Spinal cord (tissue), 10 donors: ENCODE data around the gene WDR4. TPM values are rescaled to one million over a fixed set of nuclear protein-coding genes. Genes with fewer than 3 reads are reported as not detected.
"Not testable (repeated sequence)": the region's sequence is repeated elsewhere in the genome, so short reads cannot be mapped to it uniquely, and the experiment has no call there.

Experiments used
- DNase-seq, 6 donors: peaks; one replicate each; pipeline versions ENCODE4 v3.0.0 to v3.0.0-alpha.2; 2013 to 2015; ENCODE audit warnings: low spot score in 6 of 6, low read depth in 4 of 6
- H3K27ac ChIP-seq: one replicate; pipeline ENCODE4 v1.5.1; 2013; ENCODE audit warnings: low read depth, low read length, control low read depth
- H3K27me3 ChIP-seq: one replicate; pipeline ENCODE4 v1.6.1; 2013; ENCODE audit warnings: low read length; ENCODE audit not compliant: control insufficient read depth, insufficient read depth
- H3K36me3 ChIP-seq: one replicate; pipeline ENCODE4 v1.6.1; 2013; ENCODE audit warnings: low read length; ENCODE audit not compliant: control insufficient read depth, insufficient read depth
- H3K4me1 ChIP-seq: one replicate; pipeline ENCODE4 v1.6.1; 2013; ENCODE audit warnings: low read length; ENCODE audit not compliant: control insufficient read depth, insufficient read depth
- H3K4me3 ChIP-seq: one replicate; pipeline ENCODE4 v1.5.1; 2013; ENCODE audit warnings: low read depth, low read length, control low read depth
- H3K9me3 ChIP-seq: one replicate; pipeline ENCODE4 v1.6.1; 2013; ENCODE audit warnings: low read length; ENCODE audit not compliant: control insufficient read depth, insufficient read depth
- WGBS: methylation state at CpG from one replicate; pipeline ENCODE4 v1.1.5; 2013; ENCODE audit warnings: missing lambda C conversion rate; ENCODE audit not compliant: insufficient coverage; 5-methylcytosine and 5-hydroxymethylcytosine counted together
- polyA plus RNA-seq, 2 donors: library from polyadenylated mRNA; unstranded; fragments of 120-200 nt; gene quantifications; one replicate each; pipeline ENCODE4 v1.2.1, GENCODE V29; 2013; ENCODE audit not compliant: insufficient read length in 2 of 2
- total RNA-seq, 2 donors: library from RNA; depleted of rRNA in 1 of 2; stranded (reverse); fragments of 120-200 nt in 1 of 2; fragments of >200 nt in 1 of 2; gene quantifications; one replicate each; pipeline versions ENCODE4 v1.2.3 to v1.2.4, GENCODE V29; 2013 to 2014
- donor health status: healthy.

Gene WDR4
- total and polyA plus RNA-seq, 4 donors: 7.7 to 16.3 (median 10.0) TPM

DNA sequence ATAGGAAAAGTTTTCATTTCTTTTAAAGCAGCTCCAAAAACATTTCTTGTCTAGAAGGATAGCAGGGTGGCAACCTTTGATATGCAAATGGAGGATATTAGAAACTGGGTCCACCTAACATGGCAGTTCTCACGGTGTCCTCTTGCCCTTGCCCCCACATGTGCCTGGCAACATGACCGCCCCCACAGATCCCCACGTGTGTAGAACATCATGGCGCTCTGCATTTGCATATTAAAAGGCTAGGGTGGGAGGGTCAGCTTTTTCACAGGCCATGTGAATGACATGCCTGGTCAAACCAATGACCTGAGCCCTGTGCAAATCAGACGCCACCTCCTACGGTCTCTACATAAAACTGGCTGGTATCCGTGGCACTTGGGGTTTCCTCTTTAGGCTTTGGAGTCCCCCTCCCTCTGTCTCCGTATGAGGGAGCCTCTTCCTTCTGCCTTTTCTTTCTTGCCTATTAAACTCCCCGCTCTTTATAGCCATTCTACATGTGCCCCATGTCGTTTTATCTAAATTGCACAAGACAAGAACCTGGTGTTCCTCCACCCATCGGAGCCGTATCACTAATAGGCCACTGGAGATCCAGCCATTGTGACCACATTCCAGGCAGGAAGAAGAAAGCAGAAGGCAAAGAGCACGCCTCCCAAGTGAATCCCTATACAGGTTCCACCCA is 71.3 kb downstream of the WDR4 start:
- no peak overlapping the region for H3K4me3 ChIP-seq
- no peaks in the 10 kb centered on the region for H3K9me3 ChIP-seq
- WGBS: 80% methylated on average over 8 of the region's 13 CpGs
- no peaks in the 10 kb centered on the region for H3K36me3 ChIP-seq
- no peak overlapping the region for H3K27ac ChIP-seq
- no peak for DNase-seq
- peaks cover 13% of the 10 kb centered on the region for H3K4me1 ChIP-seq
- no peaks in the 10 kb centered on the region for H3K27me3 ChIP-seq

DNA sequence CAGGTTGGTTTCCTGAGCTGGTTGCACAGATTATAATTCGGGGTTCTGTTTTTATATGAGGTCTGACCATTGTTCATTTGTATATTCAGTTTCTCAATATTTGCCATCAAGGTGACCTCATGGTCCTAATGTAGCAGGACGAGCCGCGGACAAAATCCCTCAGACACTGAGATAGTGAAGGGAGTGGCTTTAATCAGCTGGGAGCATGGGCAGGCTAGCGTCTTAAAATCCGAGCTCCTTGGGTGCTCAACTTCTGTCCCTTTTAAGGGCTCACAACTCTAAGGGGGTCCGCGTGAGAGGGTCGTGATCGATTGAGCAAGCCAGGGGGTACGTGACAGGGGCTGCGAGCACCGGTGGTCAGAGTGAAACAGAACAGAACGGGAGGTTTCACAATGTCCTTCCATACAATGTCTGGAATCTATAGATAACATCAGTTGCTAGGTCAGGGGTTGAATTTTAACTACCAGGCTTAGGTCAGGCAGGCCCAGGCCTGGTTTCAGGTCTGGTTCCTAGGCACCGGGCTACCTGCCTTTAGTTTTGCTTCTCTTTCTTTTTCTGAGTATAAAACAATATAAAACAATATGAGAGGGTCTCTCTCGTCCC is 71.9 kb downstream of the WDR4 start:
- H3K36me3 ChIP-seq, H3K9me3 ChIP-seq, H3K4me3 ChIP-seq, H3K27ac ChIP-seq, DNase-seq, H3K27me3 ChIP-seq: not testable (repeated sequence)
- H3K4me1 ChIP-seq: peaks cover 13% of the 10 kb centered on the region
- 100% methylated on average over 3 of the region's 16 CpGs for WGBS

DNA sequence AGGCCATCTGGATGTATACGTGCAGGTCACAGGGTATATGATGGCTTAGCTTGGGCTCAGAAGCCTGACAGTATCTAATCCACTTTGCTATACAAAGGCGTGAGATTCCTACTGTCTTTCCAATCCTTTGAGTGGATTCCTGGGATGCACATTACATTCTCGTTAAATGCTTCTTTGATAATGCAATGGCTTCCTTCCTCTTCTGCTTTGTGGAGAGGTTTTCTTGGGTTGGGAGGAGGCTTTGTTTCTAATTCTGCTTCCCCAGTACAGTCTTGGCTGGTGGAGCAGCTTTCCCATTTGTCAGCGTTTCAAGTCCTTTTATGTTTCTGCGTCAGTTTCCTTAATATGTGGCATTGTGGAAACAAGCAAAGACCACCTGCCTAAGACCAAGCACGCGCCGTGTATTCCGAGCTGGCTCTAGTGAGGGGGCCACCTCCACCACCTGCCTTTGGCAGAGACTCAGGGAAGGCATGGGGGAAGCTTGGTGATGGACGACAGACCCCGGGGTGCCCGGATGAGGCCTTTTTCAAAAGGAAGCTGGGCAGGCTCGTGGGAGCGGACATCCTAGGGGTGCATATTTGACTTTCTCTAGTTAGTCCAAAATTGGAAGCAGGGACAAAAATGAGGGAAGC is 72.7 kb downstream of the WDR4 start:
- Histone ChIP-seq H3K27me3 (no peaks in the 10 kb centered on the region), H3K4me1 (peaks cover 13% of the 10 kb centered on the region), H3K9me3 (no peaks in the 10 kb centered on the region), H3K27ac (no peak overlapping the region), H3K4me3 (no peak overlapping the region), H3K36me3 (no peaks in the 10 kb centered on the region)
- 60% methylated on average over 8 of the region's 14 CpGs for WGBS
- peak in 1 of 6 donors; percentile 5 for DNase-seq

DNA sequence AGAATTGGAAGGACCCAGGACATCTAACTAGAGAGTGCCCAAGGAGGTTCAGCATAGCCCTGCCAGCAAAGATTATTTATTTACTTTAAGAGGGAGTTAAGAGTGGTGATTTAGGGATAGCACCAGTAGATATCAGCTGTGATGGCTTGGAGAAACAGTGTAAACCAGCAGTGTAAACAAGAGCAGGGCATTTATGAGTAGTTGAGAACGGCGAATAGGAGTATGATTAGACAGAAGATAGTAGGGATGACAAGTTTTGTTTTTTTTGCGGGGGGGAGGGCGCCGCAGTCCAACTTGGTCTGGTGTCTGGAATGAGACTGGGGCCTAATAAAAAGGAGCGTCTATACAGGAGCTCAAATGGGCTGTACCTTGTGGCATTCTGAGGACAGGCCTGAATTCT is 77.7 kb downstream of the WDR4 start:
- not testable (repeated sequence) for DNase-seq, H3K36me3 ChIP-seq, H3K4me3 ChIP-seq, H3K4me1 ChIP-seq, H3K27ac ChIP-seq, H3K27me3 ChIP-seq, H3K9me3 ChIP-seq
- 88% methylated on average over 6 of the region's 6 CpGs for WGBS

DNA sequence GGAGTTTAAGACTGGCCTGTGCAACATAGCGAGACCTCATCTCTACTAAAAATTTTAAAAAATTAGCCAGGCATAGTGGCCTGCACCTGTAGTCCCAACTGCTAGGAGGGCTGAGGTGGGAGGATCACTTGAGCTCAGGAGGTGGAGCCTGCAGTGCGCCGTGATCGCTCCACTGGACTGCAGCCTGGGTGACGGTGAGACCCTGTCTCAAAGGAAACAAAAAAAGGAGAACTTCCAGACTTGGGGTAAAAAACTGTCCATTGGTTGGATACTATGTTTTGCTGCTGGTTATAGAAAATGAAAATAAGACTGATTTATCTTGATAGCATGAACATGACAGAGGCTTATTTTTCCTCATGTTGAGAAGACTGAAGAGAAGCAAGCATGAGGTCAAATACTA is 79.4 kb downstream of the WDR4 start:
- no peak overlapping the region for H3K27ac ChIP-seq
- no peak for DNase-seq
- H3K9me3 ChIP-seq: no peaks in the 10 kb centered on the region
- no peaks in the 10 kb centered on the region for H3K4me1 ChIP-seq
- H3K4me3 ChIP-seq: no peak overlapping the region
- H3K27me3 ChIP-seq: no peaks in the 10 kb centered on the region
- no peaks in the 10 kb centered on the region for H3K36me3 ChIP-seq
- WGBS: 91% methylated on average over 4 of the region's 5 CpGs

DNA sequence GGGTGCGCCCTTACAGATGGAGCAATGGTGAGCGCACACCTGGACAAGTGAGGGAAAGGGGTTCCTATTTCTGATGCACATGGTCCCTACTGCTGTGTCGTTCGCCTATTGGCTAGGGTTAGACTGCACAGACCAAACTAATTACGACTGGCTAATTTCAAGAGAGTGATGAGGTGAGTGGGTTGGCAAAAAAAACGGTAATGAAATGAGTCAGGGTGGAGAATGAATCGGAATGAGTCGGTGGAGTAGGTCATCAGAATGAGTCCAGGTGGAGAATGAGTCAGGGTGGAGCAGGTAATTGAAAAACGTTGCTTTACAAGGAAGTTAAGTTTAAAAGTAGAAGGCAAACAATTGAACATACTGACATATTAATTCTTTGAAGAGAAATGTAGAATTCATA is 79.8 kb downstream of the WDR4 start:
- WGBS: 100% methylated on average over 8 of the region's 9 CpGs
- DNase-seq: no peak
- Histone ChIP-seq H3K36me3 (no peaks in the 10 kb centered on the region), H3K4me3 (no peak overlapping the region), H3K9me3 (no peaks in the 10 kb centered on the region), H3K4me1 (no peaks in the 10 kb centered on the region), H3K27me3 (peaks cover 2% of the 10 kb centered on the region), H3K27ac (no peak overlapping the region)

Other genes with a start within 250 kb of the WDR4 start
- gene PDE9A, start 225.9 kb downstream of the WDR4 start, total RNA-seq: 10 to 100 TPM; 13.4 to 15.3 TPM
- gene PDE9A, start 225.9 kb downstream of the WDR4 start, polyA plus RNA-seq: 10 to 100 TPM; 40.9 to 44.2 TPM
- gene NDUFV3, start 13.8 kb upstream of the WDR4 start, total RNA-seq: 10 to 100 TPM; 34.0 to 44.0 TPM
- 10 to 100 TPM; 25.9 to 38.2 TPM for gene NDUFV3, start 13.8 kb upstream of the WDR4 start, polyA plus RNA-seq
- under 1 TPM in 1 of 2 donors, not detected in 1; 0.17 TPM for gene ERVH48-1, start 46.1 kb upstream of the WDR4 start, total RNA-seq
- gene ERVH48-1, start 46.1 kb upstream of the WDR4 start, polyA plus RNA-seq: 1 to 10 TPM in 1 of 2 donors, under 1 TPM in 1; 0.43 to 2.0 TPM
- 10 to 100 TPM; 18.3 to 21.7 TPM for gene PKNOX1, start 95.0 kb upstream of the WDR4 start, total RNA-seq
- gene PKNOX1, start 95.0 kb upstream of the WDR4 start, polyA plus RNA-seq: 10 to 100 TPM; 26.0 to 28.8 TPM
- 10 to 100 TPM; 25.8 to 29.1 TPM for gene CBS, start 196.3 kb upstream of the WDR4 start, total RNA-seq
- 100 to 1,000 TPM; 126 to 135 TPM for gene CBS, start 196.3 kb upstream of the WDR4 start, polyA plus RNA-seq
- 10 to 100 TPM; 14.4 to 25.7 TPM for gene U2AF1, start 228.0 kb upstream of the WDR4 start, total RNA-seq
- 10 to 100 TPM; 30.6 to 58.5 TPM for gene U2AF1, start 228.0 kb upstream of the WDR4 start, polyA plus RNA-seq